ENCODE measurements around the gene EGFR.

The EGFR gene

GRCh38 chr7:55185321-55185802 is 166.5 kb downstream of the EGFR start:
- TF ChIP-seq EZH2phosphoT487 (IDR thresholded peaks at IDR 0.05; ENCODE audit: borderline replicate concordance) = no peak
- TF ChIP-seq, protein P1, sequence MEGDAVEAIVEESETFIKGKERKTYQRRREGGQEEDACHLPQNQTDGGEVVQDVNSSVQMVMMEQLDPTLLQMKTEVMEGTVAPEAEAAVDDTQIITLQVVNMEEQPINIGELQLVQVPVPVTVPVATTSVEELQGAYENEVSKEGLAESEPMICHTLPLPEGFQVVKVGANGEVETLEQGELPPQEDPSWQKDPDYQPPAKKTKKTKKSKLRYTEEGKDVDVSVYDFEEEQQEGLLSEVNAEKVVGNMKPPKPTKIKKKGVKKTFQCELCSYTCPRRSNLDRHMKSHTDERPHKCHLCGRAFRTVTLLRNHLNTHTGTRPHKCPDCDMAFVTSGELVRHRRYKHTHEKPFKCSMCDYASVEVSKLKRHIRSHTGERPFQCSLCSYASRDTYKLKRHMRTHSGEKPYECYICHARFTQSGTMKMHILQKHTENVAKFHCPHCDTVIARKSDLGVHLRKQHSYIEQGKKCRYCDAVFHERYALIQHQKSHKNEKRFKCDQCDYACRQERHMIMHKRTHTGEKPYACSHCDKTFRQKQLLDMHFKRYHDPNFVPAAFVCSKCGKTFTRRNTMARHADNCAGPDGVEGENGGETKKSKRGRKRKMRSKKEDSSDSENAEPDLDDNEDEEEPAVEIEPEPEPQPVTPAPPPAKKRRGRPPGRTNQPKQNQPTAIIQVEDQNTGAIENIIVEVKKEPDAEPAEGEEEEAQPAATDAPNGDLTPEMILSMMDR (conservative IDR thresholded peaks at IDR 0.05; ENCODE audit: low read length) = no peak
- H3K4me2 ChIP-seq (ENCODE audit: low read depth, low read length, poor library complexity, severe bottlenecking) = no peak overlapping the region

DNA sequence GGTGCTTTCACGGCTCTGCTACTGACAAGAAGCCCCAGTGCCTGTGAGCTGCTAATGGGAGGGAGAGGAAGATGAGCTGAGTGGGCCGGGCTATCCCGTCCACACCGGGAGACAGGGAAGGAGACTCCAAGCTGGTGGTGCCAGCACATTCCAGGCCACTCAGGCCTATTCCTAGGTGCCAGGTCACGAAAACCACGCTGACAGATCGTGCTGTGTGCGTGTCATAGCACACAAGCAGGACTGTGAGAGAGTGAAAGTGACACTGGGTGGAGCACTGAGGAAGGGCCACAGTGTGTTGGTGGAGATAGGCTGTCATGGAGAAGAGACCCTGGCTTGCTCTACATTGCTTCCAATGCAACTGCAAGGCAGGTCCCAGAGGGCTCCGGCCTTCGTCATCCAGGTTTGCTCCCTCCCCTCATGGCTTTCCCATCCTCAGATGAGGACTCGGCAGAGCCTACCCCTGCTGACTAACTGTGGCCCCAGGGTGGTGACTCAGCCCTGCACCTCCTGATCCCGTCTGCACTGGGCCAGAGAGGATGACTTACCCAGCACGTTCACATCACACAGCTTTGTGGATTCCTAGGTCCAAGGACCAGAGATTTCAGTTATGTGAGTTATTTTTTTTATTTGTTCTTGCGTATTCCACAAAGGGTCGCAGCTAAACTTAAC is 167.3 kb downstream of the EGFR start:
- no peaks in the 10 kb centered on the region for H3K79me2 ChIP-seq (ENCODE audit: insufficient read depth, low read length)
- H3K9me2 ChIP-seq (replicated peaks; ENCODE audit: low read depth, low read length) = no peaks in the 10 kb centered on the region
- no peaks in the 10 kb centered on the region for H3K4me1 ChIP-seq (ENCODE audit: insufficient read depth, low read length, poor library complexity, severe bottlenecking)
- H3K36me3 ChIP-seq (ENCODE audit: insufficient read depth, low read length) = no peaks in the 10 kb centered on the region
- H3K9me3 ChIP-seq (ENCODE audit: insufficient read depth, low read depth, low read length) = no peaks in the 10 kb centered on the region; the same call in 1 of the 2 replicates
- no peak overlapping the region for H3K4me2 ChIP-seq (ENCODE audit: low read depth, low read length, poor library complexity, severe bottlenecking)
- H2AFZ ChIP-seq (ENCODE audit: low read length) = no peak overlapping the region
- no peak overlapping the region for H3K9ac ChIP-seq (ENCODE audit: low read depth, low read length, poor library complexity, severe bottlenecking)
- no peaks in the 10 kb centered on the region for H3F3A ChIP-seq (ENCODE audit: low read depth)
- no peaks in the 10 kb centered on the region for H3K27me3 ChIP-seq (ENCODE audit: insufficient read depth, low read length, poor library complexity, severe bottlenecking)
- H4K20me1 ChIP-seq (ENCODE audit: insufficient read depth, low read length, poor library complexity, severe bottlenecking) = no peaks in the 10 kb centered on the region
- TF ChIP-seq, protein P1 (conservative IDR thresholded peaks at IDR 0.05; ENCODE audit: low read length) = no peak
- TF ChIP-seq EZH2phosphoT487 (IDR thresholded peaks at IDR 0.05; ENCODE audit: borderline replicate concordance) = no peak
- H3K4me3 ChIP-seq (ENCODE audit: low read length, poor library complexity, severe bottlenecking) = no peak overlapping the region

More at GRCh38 chr7:55185321-55185802, 166.5 kb downstream of the EGFR start:
- no peaks in the 10 kb centered on the region; the same call in 1 of the 2 replicates for H3K9me3 ChIP-seq (ENCODE audit: insufficient read depth, low read depth, low read length)
- H3F3A ChIP-seq (ENCODE audit: low read depth) = no peaks in the 10 kb centered on the region
- no peaks in the 10 kb centered on the region for H3K9me2 ChIP-seq (replicated peaks; ENCODE audit: low read depth, low read length)
- no peak overlapping the region for H2AFZ ChIP-seq (ENCODE audit: low read length)
- no peak overlapping the region for H3K9ac ChIP-seq (ENCODE audit: low read depth, low read length, poor library complexity, severe bottlenecking)
- no peaks in the 10 kb centered on the region for H3K4me1 ChIP-seq (ENCODE audit: insufficient read depth, low read length, poor library complexity, severe bottlenecking)
- no peaks in the 10 kb centered on the region for H3K36me3 ChIP-seq (ENCODE audit: insufficient read depth, low read length)
- H3K27me3 ChIP-seq (ENCODE audit: insufficient read depth, low read length, poor library complexity, severe bottlenecking) = no peaks in the 10 kb centered on the region
- no peak overlapping the region for H3K4me3 ChIP-seq (ENCODE audit: low read length, poor library complexity, severe bottlenecking)
- no peaks in the 10 kb centered on the region for H4K20me1 ChIP-seq (ENCODE audit: insufficient read depth, low read length, poor library complexity, severe bottlenecking)
- no peaks in the 10 kb centered on the region for H3K79me2 ChIP-seq (ENCODE audit: insufficient read depth, low read length)

- no peak for TF ChIP-seq EZH2phosphoT487 (IDR thresholded peaks at IDR 0.05; ENCODE audit: borderline replicate concordance)
- TF ChIP-seq, protein P1 (conservative IDR thresholded peaks at IDR 0.05; ENCODE audit: low read length) = no peak
- H4K20me1 ChIP-seq (ENCODE audit: insufficient read depth, low read length, poor library complexity, severe bottlenecking) = no peaks in the 10 kb centered on the region
- H3K9me2 ChIP-seq (replicated peaks; ENCODE audit: low read depth, low read length) = no peaks in the 10 kb centered on the region
- no peaks in the 10 kb centered on the region; the same call in 1 of the 2 replicates for H3K9me3 ChIP-seq (ENCODE audit: insufficient read depth, low read depth, low read length)
- no peaks in the 10 kb centered on the region for H3K27me3 ChIP-seq (ENCODE audit: insufficient read depth, low read length, poor library complexity, severe bottlenecking)
- no peak overlapping the region for H3K9ac ChIP-seq (ENCODE audit: low read depth, low read length, poor library complexity, severe bottlenecking)
- no peaks in the 10 kb centered on the region for H3F3A ChIP-seq (ENCODE audit: low read depth)
- H3K4me1 ChIP-seq (ENCODE audit: insufficient read depth, low read length, poor library complexity, severe bottlenecking) = no peaks in the 10 kb centered on the region
- H3K36me3 ChIP-seq (ENCODE audit: insufficient read depth, low read length) = no peaks in the 10 kb centered on the region
- H3K4me2 ChIP-seq (ENCODE audit: low read depth, low read length, poor library complexity, severe bottlenecking) = no peak overlapping the region
- no peak overlapping the region for H3K4me3 ChIP-seq (ENCODE audit: low read length, poor library complexity, severe bottlenecking)
- no peak overlapping the region for H2AFZ ChIP-seq (ENCODE audit: low read length)
- H3K79me2 ChIP-seq (ENCODE audit: insufficient read depth, low read length) = no peaks in the 10 kb centered on the region
These were observed 169.1 kb downstream of the EGFR start for GRCh38 chr7:55187701-55188491.

All from Loucy (cell line).